CD14-positive monocyte (primary cell): Measurements from ENCODE around the gene PPP4R3A. TPM values are rescaled to one million over a fixed set of nuclear protein-coding genes. Genes with fewer than 3 reads are reported as not detected.

Source experiments
- DNase-seq, 3 donors: peaks; one replicate each; pipeline ENCODE4 v3.0.0-alpha.2; 2011 to 2022
- H2AFZ ChIP-seq: 2 replicates; pipeline ENCODE4 v1.6.0; 2012; ENCODE audit warnings: mild to moderate bottlenecking, low read depth, low read length, inconsistent platforms; ENCODE audit not compliant: insufficient read depth, poor library complexity, severe bottlenecking
- H3K27ac ChIP-seq, 2 donors: 1 replicate in 1 of 2; 2 replicates in 1 of 2; pipeline ENCODE4 v1.5.1; 2012 to 2013; ENCODE audit warnings: low read length in 2 of 2, control low read depth in 1 of 2, inconsistent platforms in 1 of 2, low read depth in 1 of 2, mild to moderate bottlenecking in 1 of 2
- H3K27me3 ChIP-seq, 2 donors: one replicate each; pipeline versions ENCODE4 v1.6.0 to v1.6.1; 2011 to 2013; ENCODE audit warnings: low read length in 2 of 2; ENCODE audit not compliant: control insufficient read depth in 2 of 2, insufficient read depth in 2 of 2
- H3K36me3 ChIP-seq, 2 donors: replicated peaks in 1 of 2; 1 replicate in 1 of 2; 2 replicates in 1 of 2; pipeline versions ENCODE4 v1.5.1 to v1.6.1; 2012 to 2013; ENCODE audit warnings: low read length in 2 of 2, control low read depth in 1 of 2, inconsistent platforms in 1 of 2, mild to moderate bottlenecking in 1 of 2; ENCODE audit not compliant: insufficient read depth in 2 of 2, control insufficient read depth in 1 of 2
- H3K4me1 ChIP-seq, 2 donors: 1 replicate in 1 of 2; 2 replicates in 1 of 2; pipeline versions ENCODE4 v1.5.1 to v1.6.1; 2012 to 2013; ENCODE audit warnings: low read length in 2 of 2, control low read depth in 1 of 2, inconsistent platforms in 1 of 2, mild to moderate bottlenecking in 1 of 2, moderate library complexity in 1 of 2; ENCODE audit not compliant: insufficient read depth in 2 of 2, control insufficient read depth in 1 of 2
- H3K4me2 ChIP-seq: replicated peaks from 2 replicates; pipeline ENCODE3; 2012; ENCODE audit warnings: low read length, moderate library complexity, mild to moderate bottlenecking; ENCODE audit not compliant: poor library complexity, severe bottlenecking; ENCODE audit errors: extremely low read depth
- H3K4me3 ChIP-seq, 3 experiments: fragments of 200-600 bp in 1 of 3; sonication (generic) in 1 of 3; replicated peaks in 1 of 3; 1 replicate in 2 of 3; 2 replicates in 1 of 3; pipeline ENCODE4 v1.5.1; 2011 to 2013; ENCODE audit warnings: low read length in 3 of 3, mild to moderate bottlenecking in 3 of 3, control low read depth in 2 of 3, low read depth in 2 of 3, inconsistent platforms in 1 of 3, moderate library complexity in 1 of 3
- H3K79me2 ChIP-seq: 2 replicates; pipeline ENCODE4 v1.6.0; 2012; ENCODE audit warnings: mild to moderate bottlenecking, control low read depth, inconsistent platforms, low read length, moderate library complexity; ENCODE audit not compliant: insufficient read depth
- H3K9ac ChIP-seq: 2 replicates; pipeline ENCODE4 v1.6.0; 2017; ENCODE audit warnings: low read length, mild to moderate bottlenecking; ENCODE audit not compliant: insufficient read depth, poor library complexity, severe bottlenecking
- H3K9me3 ChIP-seq, 2 donors: replicated peaks in 1 of 2; 1 replicate in 1 of 2; 2 replicates in 1 of 2; pipeline versions ENCODE4 v1.5.1 to v1.6.1; 2012 to 2013; ENCODE audit warnings: low read length in 2 of 2, control low read depth in 1 of 2; ENCODE audit not compliant: control insufficient read depth in 1 of 2, insufficient read depth in 1 of 2
- H4K20me1 ChIP-seq: 2 replicates; pipeline ENCODE4 v1.6.0; 2012; ENCODE audit warnings: mild to moderate bottlenecking, low read length, control low read depth, moderate library complexity; ENCODE audit not compliant: insufficient read depth
- H3K27ac Mint-ChIP-seq, 7 donors: one replicate each; pipeline ENCODE4 v1.8.0; 2020; ENCODE audit warnings: mild to moderate bottlenecking in 7 of 7, mixed read lengths in 7 of 7, moderate library complexity in 6 of 7, inconsistent platforms in 2 of 7
- H3K27me3 Mint-ChIP-seq, 3 donors: one replicate each; pipeline ENCODE4 v1.8.0; 2021 to 2022; ENCODE audit warnings: low read depth in 3 of 3, mild to moderate bottlenecking in 3 of 3, mixed read lengths in 3 of 3, moderate library complexity in 3 of 3, inconsistent platforms in 1 of 3
- H3K36me3 Mint-ChIP-seq, 2 donors: one replicate each; pipeline ENCODE4 v1.8.0; 2020; ENCODE audit warnings: mixed read lengths in 2 of 2, inconsistent platforms in 1 of 2, mild to moderate bottlenecking in 1 of 2
- H3K4me1 Mint-ChIP-seq: one replicate; pipeline ENCODE4 v1.8.0; 2020; ENCODE audit warnings: mild to moderate bottlenecking, mixed read lengths
- H3K4me3 Mint-ChIP-seq, 2 donors: one replicate each; pipeline ENCODE4 v1.8.0; 2020; ENCODE audit warnings: mild to moderate bottlenecking in 2 of 2, mixed read lengths in 2 of 2, moderate library complexity in 1 of 2
- H3K9me3 Mint-ChIP-seq, 7 donors: one replicate each; pipeline ENCODE4 v1.8.0; 2020 to 2022; ENCODE audit warnings: mixed read lengths in 7 of 7, mild to moderate bottlenecking in 6 of 7, moderate library complexity in 6 of 7, inconsistent platforms in 2 of 7
- WGBS: methylation state at CpG from one replicate; pipeline ENCODE4 v1.1.5; 2013; ENCODE audit warnings: missing lambda C conversion rate; ENCODE audit not compliant: insufficient coverage; 5-methylcytosine and 5-hydroxymethylcytosine counted together
- intact Hi-C, 2 donors: fragments of 100-400 bp; cut with micrococcal nuclease; formaldehyde crosslinking; loops; one replicate each; pipeline versions ENCODE4 v1.15.0 to v1.15.1; 2023
- polyA plus RNA-seq, 3 donors: library from polyadenylated mRNA; depleted of rRNA in 1 of 3; unstranded in 2 of 3; stranded (reverse) in 1 of 3; fragments of 300-500 nt in 2 of 3; fragments of >200 nt in 1 of 3; fragmentation: Illumina TruSeq in 2 of 3; gene quantifications; 1 replicate in 2 of 3; 2 replicates in 1 of 3; pipeline ENCODE4 v1.2.3, GENCODE V29; 2012 to 2021
- TF ChIP-seq, protein P1 (sequence below): fragments of 200-600 bp; IDR thresholded peaks from one replicate; pipeline ENCODE4 v1.8.0; 2022; ENCODE audit warnings: antibody characterized with exemption, mild to moderate bottlenecking

Gene PPP4R3A
- polyA plus RNA-seq, 3 donors = 31.4 to 71.0 (median 41.2) TPM

DNA sequence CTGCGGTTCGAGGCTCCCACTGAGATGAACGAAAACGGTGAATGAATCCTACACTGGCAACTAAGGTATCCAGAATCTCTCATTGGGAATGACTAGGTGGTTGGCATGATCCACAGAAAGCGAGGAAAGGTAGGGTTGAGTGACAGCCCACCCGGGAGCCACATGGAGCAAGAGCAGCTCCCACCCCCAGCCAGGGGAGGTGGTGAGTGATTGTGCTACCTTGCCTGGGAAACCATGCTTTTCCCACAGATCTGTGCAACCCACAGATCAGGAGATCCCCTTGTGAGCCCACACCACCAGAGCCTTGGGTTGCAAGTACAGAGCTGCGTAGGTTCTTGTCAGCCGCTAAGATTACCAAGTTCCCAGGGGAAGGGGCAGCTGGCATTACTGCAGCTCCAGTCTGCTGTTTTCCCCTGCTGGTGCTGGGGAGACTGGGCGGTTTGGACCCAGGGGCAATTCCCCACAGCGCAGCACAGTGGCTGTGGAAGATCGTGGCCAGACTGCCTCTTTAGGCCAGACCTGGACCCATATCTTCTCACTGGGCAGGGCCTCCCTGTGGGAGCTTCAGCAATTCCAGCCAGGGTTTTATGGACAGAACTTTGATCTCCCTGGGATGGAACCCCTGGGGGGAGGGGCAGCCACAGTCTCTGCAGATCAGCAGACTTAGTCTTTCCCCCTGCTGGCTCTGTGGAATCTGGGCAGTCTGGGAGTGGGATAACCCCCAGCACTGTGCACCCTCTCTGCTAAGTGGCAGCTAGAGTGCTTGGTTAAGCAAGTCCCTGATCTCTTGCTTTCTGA, 44.6 kb upstream of the PPP4R3A start:
- intact Hi-C loops = no loop called here

DNA sequence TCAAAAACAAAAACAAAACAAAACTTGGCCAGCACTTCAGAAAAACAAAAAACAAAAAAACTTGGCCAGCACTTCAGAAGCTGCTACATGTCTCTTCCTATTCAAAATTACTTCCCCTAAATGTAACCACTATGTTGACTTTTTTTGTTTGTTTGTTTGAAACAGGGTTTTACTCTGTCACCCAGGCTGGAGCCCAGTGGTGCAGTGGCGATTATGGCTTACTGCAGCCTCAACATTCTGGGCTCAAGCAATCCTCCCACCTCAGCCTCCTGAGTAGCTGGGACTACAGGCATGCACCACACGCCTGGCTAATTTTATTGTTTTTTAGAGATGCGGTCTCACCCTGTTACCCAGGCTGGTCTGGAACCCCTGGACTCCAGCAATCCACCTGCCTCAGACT, 38.0 kb upstream of the PPP4R3A start:
- H3K4me3 ChIP-seq = no peak overlapping the region
- H3K27me3 ChIP-seq = no peaks in the 10 kb centered on the region
- TF ChIP-seq, protein P1, sequence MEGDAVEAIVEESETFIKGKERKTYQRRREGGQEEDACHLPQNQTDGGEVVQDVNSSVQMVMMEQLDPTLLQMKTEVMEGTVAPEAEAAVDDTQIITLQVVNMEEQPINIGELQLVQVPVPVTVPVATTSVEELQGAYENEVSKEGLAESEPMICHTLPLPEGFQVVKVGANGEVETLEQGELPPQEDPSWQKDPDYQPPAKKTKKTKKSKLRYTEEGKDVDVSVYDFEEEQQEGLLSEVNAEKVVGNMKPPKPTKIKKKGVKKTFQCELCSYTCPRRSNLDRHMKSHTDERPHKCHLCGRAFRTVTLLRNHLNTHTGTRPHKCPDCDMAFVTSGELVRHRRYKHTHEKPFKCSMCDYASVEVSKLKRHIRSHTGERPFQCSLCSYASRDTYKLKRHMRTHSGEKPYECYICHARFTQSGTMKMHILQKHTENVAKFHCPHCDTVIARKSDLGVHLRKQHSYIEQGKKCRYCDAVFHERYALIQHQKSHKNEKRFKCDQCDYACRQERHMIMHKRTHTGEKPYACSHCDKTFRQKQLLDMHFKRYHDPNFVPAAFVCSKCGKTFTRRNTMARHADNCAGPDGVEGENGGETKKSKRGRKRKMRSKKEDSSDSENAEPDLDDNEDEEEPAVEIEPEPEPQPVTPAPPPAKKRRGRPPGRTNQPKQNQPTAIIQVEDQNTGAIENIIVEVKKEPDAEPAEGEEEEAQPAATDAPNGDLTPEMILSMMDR = no peak
- no peaks in the 10 kb centered on the region for H3K36me3 ChIP-seq
- H3K36me3 Mint-ChIP-seq = no peaks in the 10 kb centered on the region
- H3K9ac ChIP-seq = no peak overlapping the region
- no peak overlapping the region for H3K27ac ChIP-seq
- no peak overlapping the region for H3K4me3 Mint-ChIP-seq
- intact Hi-C loops = no loop called here
- H4K20me1 ChIP-seq = no peaks in the 10 kb centered on the region
- no peaks in the 10 kb centered on the region for H3K4me1 ChIP-seq
- peaks cover 0 to 5% (median 3%) of the 10 kb centered on the region in 7 donors for H3K9me3 Mint-ChIP-seq
- H3K9me3 ChIP-seq = no peaks in the 10 kb centered on the region
- peaks cover 3 to 7% (median 5%) of the 10 kb centered on the region in 3 donors for H3K27me3 Mint-ChIP-seq
- H2AFZ ChIP-seq = no peak overlapping the region
- no peaks in the 10 kb centered on the region for H3K4me1 Mint-ChIP-seq
- WGBS = 97% methylated on average over 3 of the region's 3 CpGs
- no peaks in the 10 kb centered on the region for H3K79me2 ChIP-seq
- DNase-seq = no peak
- no peak overlapping the region for H3K27ac Mint-ChIP-seq
- no peak overlapping the region for H3K4me2 ChIP-seq

More for the DNA sequence above, 44.6 kb upstream of the PPP4R3A start:
- Mint-ChIP-seq H3K27me3 (peaks cover 4 to 13% (median 8%) of the 10 kb centered on the region in 3 donors), H3K9me3 (peaks cover 11 to 24% (median 15%) of the 10 kb centered on the region in 7 donors), H3K36me3 (no peaks in the 10 kb centered on the region), H3K4me1 (no peaks in the 10 kb centered on the region), H3K27ac (no peak overlapping the region), H3K4me3 (no peak overlapping the region)
- Histone ChIP-seq H3K36me3 (no peaks in the 10 kb centered on the region), H3K79me2 (no peaks in the 10 kb centered on the region), H3K9ac (no peak overlapping the region), H2AFZ (no peak overlapping the region), H3K27me3 (no peaks in the 10 kb centered on the region), H3K27ac (no peak overlapping the region), H3K4me2 (no peak overlapping the region), H3K4me1 (no peaks in the 10 kb centered on the region), H4K20me1 (no peaks in the 10 kb centered on the region), H3K4me3 (no peak overlapping the region), H3K9me3 (no peaks in the 10 kb centered on the region)
- 100% methylated on average over 3 of the region's 11 CpGs for WGBS
- TF ChIP-seq, protein P1 = no peak
- no peak for DNase-seq
